Effector memory CD8-positive, alpha-beta T cell (primary cell): ENCODE results near the gene PRSS2.
"Not testable (repeated sequence)": the region's sequence is repeated elsewhere in the genome, so short reads cannot be mapped to it uniquely, and the experiment has no call there.

Source experiments
- ATAC-seq: fragments of 150-1000 bp; cut with Tn5 transposase; replicated peaks from 2 replicates; pipeline ENCODE4 v1.10.0; 2021; ENCODE audit warnings: mild to moderate bottlenecking, moderate library complexity
- DNase-seq, 3 experiments: peaks; one replicate each; pipeline ENCODE4 v3.0.0; 2021
- H3K27ac Mint-ChIP-seq, 2 donors: one replicate each; pipeline ENCODE4 v1.8.0; 2022; ENCODE audit warnings: mild to moderate bottlenecking in 2 of 2, mixed read lengths in 2 of 2, moderate library complexity in 2 of 2
- H3K27me3 Mint-ChIP-seq, 2 donors: one replicate each; pipeline ENCODE4 v1.8.0; 2022; ENCODE audit warnings: mixed read lengths in 2 of 2
- H3K36me3 Mint-ChIP-seq: one replicate; pipeline ENCODE4 v1.8.0; 2022; ENCODE audit warnings: mild to moderate bottlenecking, moderate library complexity, mixed read lengths; ENCODE audit not compliant: insufficient read depth
- H3K4me1 Mint-ChIP-seq, 2 donors: one replicate each; pipeline ENCODE4 v1.8.0; 2022; ENCODE audit warnings: low read depth in 2 of 2, mixed read lengths in 2 of 2
- H3K4me3 Mint-ChIP-seq, 2 donors: one replicate each; pipeline ENCODE4 v1.8.0; 2022; ENCODE audit warnings: mild to moderate bottlenecking in 2 of 2, mixed read lengths in 2 of 2, moderate library complexity in 2 of 2
- H3K9me3 Mint-ChIP-seq, 2 donors: one replicate each; pipeline ENCODE4 v1.8.0; 2022; ENCODE audit warnings: mixed read lengths in 2 of 2
- total RNA-seq, 9 experiments: gene quantifications; one replicate each; lab custom pipeline; 2026; lab: John Stamatoyannopoulos, UW

PRSS2 gene
- total RNA-seq: 0 to 0.06 (median 0) reads per million in 9 experiments

DNA sequence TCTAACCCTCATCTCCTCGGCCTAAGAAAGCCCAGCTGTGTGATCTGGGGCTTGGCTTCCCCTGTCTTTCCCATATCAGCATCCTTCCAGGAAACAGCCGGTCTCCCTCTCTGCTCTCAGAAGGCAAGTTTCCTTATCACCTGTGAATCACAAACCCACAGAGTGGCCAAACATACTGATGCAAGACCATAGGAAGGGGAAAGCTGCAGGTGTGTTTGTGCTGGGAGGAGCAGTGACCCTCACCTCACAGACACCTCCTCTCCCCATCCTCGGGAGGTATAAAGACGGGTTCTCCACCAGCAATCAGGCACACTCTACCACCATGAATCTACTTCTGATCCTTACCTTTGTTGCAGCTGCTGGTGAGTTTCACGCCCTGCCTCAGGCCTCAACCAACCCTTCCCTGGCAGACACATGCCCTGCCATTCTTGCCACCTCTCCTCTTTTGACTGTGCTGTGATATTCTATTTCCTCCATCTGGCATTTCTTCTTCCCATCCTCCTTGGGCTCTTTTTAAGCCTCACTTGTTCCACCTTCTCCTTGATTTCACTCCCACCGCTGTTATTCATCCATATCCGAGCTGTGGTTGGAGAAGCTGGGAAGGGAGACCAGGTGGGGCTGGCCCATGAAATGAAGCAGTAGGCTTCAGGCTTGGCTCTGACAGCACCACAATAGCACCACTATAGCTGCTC, at the start of gene PRSS2:
TSS of gene PRSS2 (plus strand) at position 310 of the 692 bp plus-strand sequence. CDS start at position 323, 13 bp downstream.
- H3K27me3 Mint-ChIP-seq: peaks cover 0 to 12% of the 10 kb centered on the region in 2 donors
- H3K4me1 Mint-ChIP-seq: peaks cover 3 to 9% of the 10 kb centered on the region in 2 donors
- no peak within 1 kb of the TSS for H3K27ac Mint-ChIP-seq
- H3K36me3 Mint-ChIP-seq: no peaks in the 10 kb centered on the region
- DNase-seq (no peak), ATAC-seq (no peak)
- H3K9me3 Mint-ChIP-seq: no peaks in the 10 kb centered on the region
- H3K4me3 Mint-ChIP-seq: no peak within 1 kb of the TSS

DNA sequence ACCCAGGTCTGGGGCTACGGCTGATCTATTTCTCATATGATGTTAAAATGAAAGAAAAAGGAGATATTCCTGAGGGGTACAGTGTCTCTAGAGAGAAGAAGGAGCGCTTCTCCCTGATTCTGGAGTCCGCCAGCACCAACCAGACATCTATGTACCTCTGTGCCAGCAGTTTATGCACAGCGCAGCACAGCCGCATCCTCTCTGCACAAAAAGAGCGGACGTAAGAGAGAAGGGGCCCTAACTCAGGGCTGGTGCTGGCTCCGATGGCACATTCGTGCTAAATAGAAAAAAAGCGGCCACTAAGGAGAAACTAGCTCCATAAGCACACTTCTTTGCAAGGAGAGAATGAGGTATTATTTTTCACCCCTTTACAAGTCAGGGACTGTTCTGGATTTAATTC, 49.8 kb upstream of the PRSS2 start:
- Mint-ChIP-seq H3K9me3 (no peaks in the 10 kb centered on the region), H3K4me1 (peaks cover 16 to 26% of the 10 kb centered on the region in 2 donors), H3K4me3 (peak overlapping the region; percentile 44 to 75), H3K27ac (peak overlapping the region; percentile 20 to 85), H3K36me3 (no peaks in the 10 kb centered on the region), H3K27me3 (no peaks in the 10 kb centered on the region)
- DNase-seq (no peak), ATAC-seq (no peak)

- H3K4me3 Mint-ChIP-seq: peak overlapping the region; percentile 69 to 75
- no peak for ATAC-seq
- H3K36me3 Mint-ChIP-seq: no peaks in the 10 kb centered on the region
- no peaks in the 10 kb centered on the region for H3K9me3 Mint-ChIP-seq
- peaks cover 12% of the 10 kb centered on the region in 2 donors for H3K4me1 Mint-ChIP-seq
- H3K27ac Mint-ChIP-seq: peak overlapping the region in 1 of 2 donors; percentile 93
- H3K27me3 Mint-ChIP-seq: no peaks in the 10 kb centered on the region
- no peak for DNase-seq
These were observed 48.4 kb upstream of the PRSS2 start for GRCh38 chr7:142722248-142722794.

DNA sequence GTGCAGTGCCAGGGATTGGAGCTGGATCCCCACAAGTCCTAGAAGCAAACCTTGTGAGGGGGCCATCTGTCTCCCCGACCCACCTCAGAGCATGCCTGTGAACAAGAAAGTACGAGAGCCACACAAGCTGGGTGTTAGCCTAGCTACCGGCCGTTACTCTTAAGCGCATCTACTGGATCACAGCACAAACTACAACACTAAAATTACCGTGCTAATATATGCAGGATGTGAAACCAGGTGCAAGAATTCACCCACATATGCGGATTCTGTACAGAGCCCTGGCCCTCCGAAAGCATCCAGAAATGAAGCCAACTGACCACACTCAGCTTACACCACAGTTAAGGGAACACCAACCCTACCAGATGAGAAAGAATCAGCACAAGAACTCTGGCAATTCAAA, 37.5 kb upstream of the PRSS2 start:
- ATAC-seq (no peak), DNase-seq (no peak)
- H3K9me3 Mint-ChIP-seq: no peaks in the 10 kb centered on the region
- H3K4me1 Mint-ChIP-seq: no peaks in the 10 kb centered on the region
- no peaks in the 10 kb centered on the region for H3K36me3 Mint-ChIP-seq
- H3K27me3 Mint-ChIP-seq: no peaks in the 10 kb centered on the region
- H3K27ac Mint-ChIP-seq: peak overlapping the region in 1 of 2 donors; percentile 54
- no peak overlapping the region for H3K4me3 Mint-ChIP-seq

DNA sequence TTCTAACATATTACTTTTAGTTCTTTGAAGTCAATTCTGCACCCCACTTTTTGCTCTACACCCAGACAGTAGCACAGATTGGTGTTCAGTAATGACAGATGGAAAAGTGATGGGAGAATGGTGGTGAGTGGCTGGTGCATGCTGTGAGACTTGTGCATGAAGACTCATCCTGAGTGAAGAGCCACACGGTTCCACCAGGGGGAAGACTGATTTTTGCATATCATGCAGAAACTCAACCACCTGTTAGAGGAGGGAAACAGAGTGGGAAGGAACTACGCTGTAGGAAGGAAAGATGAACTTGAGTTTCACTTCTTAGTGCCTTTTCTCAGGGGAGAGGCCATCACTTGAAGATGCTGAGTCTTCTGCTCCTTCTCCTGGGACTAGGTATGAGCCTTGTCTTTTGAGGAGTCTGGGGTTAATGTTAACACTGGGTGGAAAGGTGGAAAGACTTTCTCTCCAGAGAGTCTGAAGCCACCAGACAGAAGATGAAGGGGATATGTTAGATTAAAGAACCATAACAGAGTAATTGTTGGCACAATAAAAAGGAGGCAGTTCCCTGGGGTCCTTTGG, 30.8 kb upstream of the PRSS2 start:
- ATAC-seq (peak; percentile 31), DNase-seq (no peak)
- Mint-ChIP-seq H3K27me3 (no peaks in the 10 kb centered on the region), H3K4me1 (no peaks in the 10 kb centered on the region), H3K27ac (no peak overlapping the region), H3K9me3 (no peaks in the 10 kb centered on the region), H3K4me3 (peak overlapping the region in 1 of 2 donors; percentile 32), H3K36me3 (no peaks in the 10 kb centered on the region)

DNA sequence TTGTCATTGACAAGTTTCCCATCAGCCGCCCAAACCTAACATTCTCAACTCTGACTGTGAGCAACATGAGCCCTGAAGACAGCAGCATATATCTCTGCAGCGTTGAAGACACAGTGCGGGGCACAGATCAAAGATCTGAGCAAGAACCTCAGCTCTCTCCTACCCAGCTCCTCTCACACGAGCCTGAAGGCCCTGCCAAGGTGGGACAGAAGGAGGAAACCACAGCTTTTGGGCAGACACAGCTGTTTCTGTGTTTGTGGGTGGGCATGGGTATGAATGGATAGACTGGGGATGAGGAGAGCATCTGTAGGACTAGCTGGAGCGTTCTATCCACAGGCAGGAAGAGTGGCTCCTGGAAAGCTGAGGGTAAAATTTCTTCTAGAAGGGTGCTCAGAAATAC, 30.0 kb upstream of the PRSS2 start:
- no peak overlapping the region for H3K27ac Mint-ChIP-seq
- no peaks in the 10 kb centered on the region for H3K27me3 Mint-ChIP-seq
- no peaks in the 10 kb centered on the region for H3K36me3 Mint-ChIP-seq
- no peaks in the 10 kb centered on the region for H3K4me1 Mint-ChIP-seq
- no peak overlapping the region for H3K4me3 Mint-ChIP-seq
- DNase-seq (no peak), ATAC-seq (no peak)
- no peaks in the 10 kb centered on the region for H3K9me3 Mint-ChIP-seq

DNA sequence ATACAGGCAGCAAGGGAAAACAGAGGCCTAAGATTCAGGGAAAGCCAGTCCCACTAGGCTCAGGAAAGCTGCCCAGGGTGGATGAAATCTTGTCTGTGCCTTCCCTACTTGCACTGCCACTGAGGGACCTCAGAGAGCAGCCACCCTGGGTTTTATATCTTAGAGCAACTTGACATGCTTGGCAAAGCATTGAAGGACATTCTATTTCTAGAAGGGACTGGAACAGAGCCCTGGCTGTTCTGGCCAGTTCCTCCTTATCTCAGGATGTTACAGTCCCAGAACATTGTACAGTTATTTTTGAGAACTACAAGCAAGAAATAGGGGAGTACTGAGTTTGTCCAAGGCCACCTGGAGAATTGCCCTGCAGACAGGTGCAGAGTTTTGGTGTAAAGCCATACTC, 28.8 kb upstream of the PRSS2 start:
- not testable (repeated sequence) for H3K36me3 Mint-ChIP-seq, H3K4me3 Mint-ChIP-seq, ATAC-seq, H3K4me1 Mint-ChIP-seq, H3K27me3 Mint-ChIP-seq, DNase-seq, H3K27ac Mint-ChIP-seq, H3K9me3 Mint-ChIP-seq

GRCh38 chr7:142745091-142745635, 25.6 kb upstream of the PRSS2 start:
- ATAC-seq: no peak
- no peaks in the 10 kb centered on the region for H3K4me1 Mint-ChIP-seq
- no peak overlapping the region for H3K27ac Mint-ChIP-seq
- H3K4me3 Mint-ChIP-seq: no peak overlapping the region
- H3K36me3 Mint-ChIP-seq: no peaks in the 10 kb centered on the region
- no peak for DNase-seq
- H3K27me3 Mint-ChIP-seq: no peaks in the 10 kb centered on the region
- no peaks in the 10 kb centered on the region for H3K9me3 Mint-ChIP-seq

DNA sequence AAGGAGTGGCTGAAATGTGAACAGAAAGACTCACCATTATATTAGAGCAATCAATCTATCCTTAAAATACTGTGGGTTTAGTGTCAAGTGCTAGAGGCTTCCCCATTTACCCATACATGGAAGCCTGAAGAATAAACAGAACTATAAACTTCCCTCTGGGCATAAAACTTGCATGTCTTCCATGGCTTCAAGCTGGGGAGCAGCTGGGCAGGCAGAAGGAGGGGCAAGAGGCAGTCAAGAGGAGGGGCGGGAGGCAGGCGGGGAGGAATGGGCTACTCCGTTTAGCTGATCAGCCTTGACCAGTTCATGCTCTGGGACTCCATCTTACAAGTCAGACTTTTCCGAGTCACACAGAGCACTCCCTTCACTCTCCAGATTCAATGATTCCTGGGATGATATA, 25.0 kb upstream of the PRSS2 start:
- no peak for DNase-seq
- Mint-ChIP-seq H3K4me1 (no peaks in the 10 kb centered on the region), H3K9me3 (no peaks in the 10 kb centered on the region)

DNA sequence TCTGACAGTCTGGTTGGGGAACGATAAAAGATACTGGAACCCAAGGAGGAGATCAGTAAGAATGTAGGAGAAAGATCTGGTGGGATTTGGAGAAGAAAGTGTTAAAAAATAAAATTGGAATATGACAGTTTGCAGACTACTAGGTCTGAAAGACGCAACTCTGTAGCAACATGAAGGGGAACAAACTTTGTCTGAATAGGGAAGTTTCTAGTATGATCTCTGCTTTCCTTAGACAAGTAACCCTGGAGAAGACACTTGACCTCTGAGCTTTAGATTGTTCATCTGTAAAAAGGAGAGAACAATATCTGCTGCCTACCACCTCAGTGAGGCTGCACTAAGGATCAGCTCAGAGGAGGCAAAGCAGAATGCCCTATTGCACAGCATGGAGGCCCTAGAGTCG, 24.5 kb upstream of the PRSS2 start:
- no peaks in the 10 kb centered on the region for H3K36me3 Mint-ChIP-seq
- H3K27ac Mint-ChIP-seq: no peak overlapping the region
- no peak for ATAC-seq
- no peak overlapping the region for H3K4me3 Mint-ChIP-seq
- no peaks in the 10 kb centered on the region for H3K4me1 Mint-ChIP-seq
- DNase-seq: no peak
- no peaks in the 10 kb centered on the region for H3K9me3 Mint-ChIP-seq
- no peaks in the 10 kb centered on the region for H3K27me3 Mint-ChIP-seq

More for the DNA sequence above, 25.0 kb upstream of the PRSS2 start:
- Mint-ChIP-seq H3K36me3 (no peaks in the 10 kb centered on the region), H3K27ac (no peak overlapping the region), H3K4me3 (no peak overlapping the region), H3K27me3 (no peaks in the 10 kb centered on the region)
- ATAC-seq: no peak

- not testable (repeated sequence) for ATAC-seq, H3K9me3 Mint-ChIP-seq, H3K27me3 Mint-ChIP-seq, H3K27ac Mint-ChIP-seq, H3K4me1 Mint-ChIP-seq, DNase-seq, H3K36me3 Mint-ChIP-seq, H3K4me3 Mint-ChIP-seq
These were observed 22.4 kb upstream of the PRSS2 start for GRCh38 chr7:142748410-142748809.

GRCh38 chr7:142749218-142749993, 21.4 kb upstream of the PRSS2 start, which contains the start of gene PRSS1:
TSS of gene PRSS1 (plus strand) at chr7:142749472. CDS start at chr7:142749485, 13 bp downstream.
- ATAC-seq (no peak), DNase-seq (no peak)
- Mint-ChIP-seq H3K36me3 (no peaks in the 10 kb centered on the region), H3K4me3 (no peak within 1 kb of the TSS), H3K9me3 (no peaks in the 10 kb centered on the region), H3K27ac (peak within 1 kb of the TSS in 1 of 2 donors; percentile 75), H3K27me3 (no peaks in the 10 kb centered on the region), H3K4me1 (no peaks in the 10 kb centered on the region)

DNA sequence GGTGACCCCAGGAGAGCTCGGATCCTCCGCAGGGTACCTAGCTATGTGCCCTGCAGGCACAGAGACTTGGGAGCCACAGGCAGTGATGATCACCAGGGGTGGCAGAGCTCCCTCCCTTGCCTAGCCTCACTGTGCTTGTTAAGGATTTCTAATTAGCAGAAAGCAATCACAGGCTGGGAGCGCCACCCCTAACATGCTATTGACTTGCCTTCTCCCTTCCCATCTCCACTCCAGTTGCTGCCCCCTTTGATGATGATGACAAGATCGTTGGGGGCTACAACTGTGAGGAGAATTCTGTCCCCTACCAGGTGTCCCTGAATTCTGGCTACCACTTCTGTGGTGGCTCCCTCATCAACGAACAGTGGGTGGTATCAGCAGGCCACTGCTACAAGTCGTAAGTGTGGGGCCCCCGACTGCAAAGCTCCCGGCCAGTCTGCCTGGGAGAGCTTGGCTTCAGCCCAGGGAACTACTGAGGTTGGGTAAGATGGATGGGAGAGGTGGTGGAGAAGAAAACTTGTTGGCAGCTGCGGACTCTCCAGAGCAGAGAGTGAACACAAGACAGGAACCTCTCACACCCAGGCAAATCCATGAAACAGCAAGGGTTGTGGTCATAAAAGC, 20.3 kb upstream of the PRSS2 start:
- Mint-ChIP-seq H3K4me1 (no peaks in the 10 kb centered on the region), H3K9me3 (no peaks in the 10 kb centered on the region)
- no peak for ATAC-seq

More for the DNA sequence above, 20.3 kb upstream of the PRSS2 start:
- no peaks in the 10 kb centered on the region for H3K27me3 Mint-ChIP-seq
- DNase-seq: no peak
- H3K27ac Mint-ChIP-seq: no peak overlapping the region
- H3K4me3 Mint-ChIP-seq: no peak overlapping the region
- H3K36me3 Mint-ChIP-seq: no peaks in the 10 kb centered on the region
